Suprapubic skin (tissue), 3 donors: ENCODE measurements around the gene NUP85.
"Not testable (repeated sequence)": the region's sequence is repeated elsewhere in the genome, so short reads cannot be mapped to it uniquely, and the experiment has no call there.

Source experiments
- CTCF ChIP-seq, 2 donors: fragments of 200-600 bp in 1 of 2; fragments of 450-650 bp in 1 of 2; sonication (generic) in 1 of 2; IDR thresholded peaks; one replicate each; pipeline ENCODE4 v1.5.1; 2016 to 2019; ENCODE audit warnings: antibody characterized with exemption in 2 of 2, mild to moderate bottlenecking in 1 of 2, moderate library complexity in 1 of 2
- EP300 ChIP-seq: sonication (generic); formaldehyde crosslinking; IDR thresholded peaks from one replicate; pipeline ENCODE4 v1.6.1; 2017; ENCODE audit warnings: antibody characterized with exemption
- POLR2A ChIP-seq, 2 donors: fragments of 450-650 bp; IDR thresholded peaks; one replicate each; pipeline ENCODE4 v1.6.1; 2017; ENCODE audit warnings: antibody characterized with exemption in 2 of 2, mild to moderate bottlenecking in 2 of 2, moderate library complexity in 2 of 2

GRCh38 chr17:75257228-75257627 is 51.7 kb downstream of the NUP85 start:
- TF ChIP-seq CTCF (IDR thresholded peaks at IDR 0.05); POLR2A (IDR thresholded peaks at IDR 0.05); EP300: not testable (repeated sequence)
